LNCAP (cell line): ENCODE measurements around the gene RBFOX1.
A peak's percentile ranks its signal among the peaks of the same experiment; 100 is the strongest.

Experiments used
- TF ChIP-seq, protein P1 (sequence below): fragments of 450-650 bp; IDR thresholded peaks from 2 replicates; pipeline ENCODE4 v1.5.1; 2017; ENCODE audit warnings: mild to moderate bottlenecking

Gene RBFOX1

DNA sequence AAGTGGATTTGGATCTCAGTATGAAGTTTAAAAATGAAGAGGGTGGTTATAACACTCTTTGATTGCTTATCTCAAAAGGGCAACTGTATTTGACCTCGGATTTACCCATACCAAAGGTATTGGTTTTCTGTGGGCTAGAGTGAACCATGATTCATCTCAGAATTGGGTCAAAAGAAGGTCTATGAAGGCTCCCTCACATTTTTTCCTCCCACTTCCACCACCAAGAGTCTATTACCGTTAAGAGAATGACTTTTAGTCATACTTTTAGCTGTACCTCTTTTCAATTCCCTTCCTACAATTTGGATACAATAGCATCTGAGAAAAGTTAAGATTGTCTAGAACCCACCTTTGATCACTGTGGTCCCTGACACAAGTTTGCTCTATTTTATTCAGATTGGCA lies 280.9 kb downstream of the RBFOX1 start:
- TF ChIP-seq, protein P1, sequence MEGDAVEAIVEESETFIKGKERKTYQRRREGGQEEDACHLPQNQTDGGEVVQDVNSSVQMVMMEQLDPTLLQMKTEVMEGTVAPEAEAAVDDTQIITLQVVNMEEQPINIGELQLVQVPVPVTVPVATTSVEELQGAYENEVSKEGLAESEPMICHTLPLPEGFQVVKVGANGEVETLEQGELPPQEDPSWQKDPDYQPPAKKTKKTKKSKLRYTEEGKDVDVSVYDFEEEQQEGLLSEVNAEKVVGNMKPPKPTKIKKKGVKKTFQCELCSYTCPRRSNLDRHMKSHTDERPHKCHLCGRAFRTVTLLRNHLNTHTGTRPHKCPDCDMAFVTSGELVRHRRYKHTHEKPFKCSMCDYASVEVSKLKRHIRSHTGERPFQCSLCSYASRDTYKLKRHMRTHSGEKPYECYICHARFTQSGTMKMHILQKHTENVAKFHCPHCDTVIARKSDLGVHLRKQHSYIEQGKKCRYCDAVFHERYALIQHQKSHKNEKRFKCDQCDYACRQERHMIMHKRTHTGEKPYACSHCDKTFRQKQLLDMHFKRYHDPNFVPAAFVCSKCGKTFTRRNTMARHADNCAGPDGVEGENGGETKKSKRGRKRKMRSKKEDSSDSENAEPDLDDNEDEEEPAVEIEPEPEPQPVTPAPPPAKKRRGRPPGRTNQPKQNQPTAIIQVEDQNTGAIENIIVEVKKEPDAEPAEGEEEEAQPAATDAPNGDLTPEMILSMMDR = no peak

DNA sequence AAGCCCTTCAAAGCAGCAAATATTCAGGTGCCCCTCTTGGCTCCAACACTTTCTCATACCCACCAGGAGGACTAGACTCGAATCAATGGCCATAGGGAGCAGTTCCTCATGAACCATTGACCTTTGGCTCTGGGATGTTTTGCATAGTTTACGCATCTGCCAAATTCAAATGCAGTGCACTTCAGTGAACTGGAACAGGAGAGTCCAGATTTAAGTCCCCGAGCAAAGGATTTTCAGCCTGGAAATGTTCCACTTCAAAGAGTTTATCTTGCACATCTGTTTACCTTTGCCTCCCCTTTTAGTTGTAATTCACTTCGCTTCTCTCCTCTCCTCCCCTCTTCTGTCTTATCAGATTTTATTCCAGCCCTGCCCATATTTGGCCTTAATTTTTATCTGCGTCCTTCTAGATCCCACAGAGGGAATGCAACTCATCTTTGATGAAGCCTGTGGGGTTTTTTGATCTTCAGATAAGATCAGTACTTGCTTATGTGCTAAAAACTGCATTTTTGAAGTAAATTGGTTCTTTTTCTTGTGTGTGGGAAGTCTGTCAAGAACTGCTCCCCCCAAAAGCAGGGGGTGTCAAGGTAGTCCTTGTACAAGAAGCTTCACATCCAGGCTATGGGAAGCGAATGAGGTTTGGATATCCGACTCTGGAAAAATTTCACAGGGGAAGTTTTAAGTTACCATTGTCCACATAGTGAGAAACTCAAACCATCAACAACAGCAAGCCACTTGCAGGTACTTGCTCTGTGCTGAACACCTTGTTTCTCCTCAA lies 281.6 kb downstream of the RBFOX1 start:
- TF ChIP-seq, protein P1 = no peak

DNA sequence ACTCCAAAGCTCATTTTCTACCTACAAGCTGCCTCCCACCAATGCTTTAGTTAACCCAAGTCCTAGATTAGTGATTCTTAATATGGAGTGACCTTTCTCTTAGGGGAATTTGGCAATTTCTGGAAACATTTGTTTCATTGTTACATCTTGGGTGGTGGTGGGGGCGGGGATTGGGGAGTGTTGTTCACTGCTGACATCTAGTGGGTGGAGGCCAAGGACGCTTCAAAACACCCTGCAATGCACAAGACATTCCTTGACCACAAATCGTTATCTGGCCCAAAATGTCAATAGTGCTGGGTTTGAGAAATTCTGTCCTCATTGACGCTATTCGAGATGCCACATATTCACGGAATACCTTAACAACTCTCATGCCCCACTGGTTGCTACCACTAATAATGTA lies 282.9 kb downstream of the RBFOX1 start:
- TF ChIP-seq, protein P1 = 0 out of 2 replicates have a peak, but pooled peaks have one; percentile 29

DNA sequence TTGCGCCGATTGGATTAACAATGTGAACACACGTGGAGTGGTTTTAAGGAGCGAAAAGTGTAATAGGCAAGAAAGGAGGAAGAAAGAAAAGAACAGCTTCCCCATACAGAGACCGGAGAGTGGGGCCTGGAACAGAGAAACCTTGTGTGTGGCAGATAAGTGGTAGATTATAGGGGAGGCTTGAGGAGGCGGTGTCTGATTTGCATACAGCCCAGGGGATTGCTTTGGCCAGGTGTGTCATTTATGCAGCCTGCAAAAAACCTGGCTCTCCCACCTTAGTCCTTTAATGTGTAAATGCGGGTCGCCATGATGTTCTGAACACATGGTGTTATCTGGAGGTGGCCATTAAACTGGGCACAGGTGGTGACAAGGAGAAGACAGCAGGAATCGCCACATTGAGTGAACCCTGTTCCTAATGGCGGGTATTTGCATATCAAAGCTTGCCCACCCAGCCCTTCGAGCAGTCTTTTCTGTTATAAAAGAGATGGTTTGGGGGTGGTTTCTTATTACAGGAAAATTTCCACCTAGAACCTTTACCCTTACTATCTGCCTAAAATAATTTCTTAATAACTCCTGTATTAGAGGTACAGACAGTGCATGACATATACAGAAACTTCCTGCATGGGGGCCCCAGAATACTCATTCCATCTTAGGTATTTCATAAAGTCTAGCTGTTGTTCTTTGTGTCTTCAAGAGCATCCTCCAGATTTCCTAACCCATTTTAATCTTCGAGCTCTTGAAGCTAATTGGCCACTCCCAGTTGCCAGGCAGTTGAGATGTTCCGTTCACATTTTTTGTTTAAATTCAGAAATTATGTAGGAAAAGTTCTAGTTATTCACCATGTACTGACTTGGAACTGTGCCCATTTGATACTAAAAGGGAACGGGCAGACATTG lies 292.5 kb downstream of the RBFOX1 start:
- TF ChIP-seq, protein P1 = no peak

DNA sequence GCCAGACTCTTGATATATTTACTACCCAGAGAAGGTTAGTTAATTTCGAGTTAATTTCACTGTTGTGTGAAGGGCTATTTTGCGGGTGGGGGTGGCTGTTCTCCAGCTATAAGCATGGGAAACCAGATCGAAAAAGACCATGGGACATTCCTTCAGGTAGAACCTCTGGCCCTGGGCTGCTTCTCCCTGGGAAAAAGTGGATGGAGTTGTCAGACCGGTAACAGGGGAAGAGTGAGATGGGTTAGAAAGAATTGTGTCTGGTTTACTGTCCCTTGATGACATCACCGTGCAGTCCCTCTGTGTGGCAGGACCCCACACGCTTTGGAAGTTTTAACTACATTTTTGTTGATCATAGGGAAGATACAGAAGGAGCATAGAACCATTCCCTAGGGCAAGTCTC lies 296.3 kb downstream of the RBFOX1 start:
- TF ChIP-seq, protein P1 = no peak

DNA sequence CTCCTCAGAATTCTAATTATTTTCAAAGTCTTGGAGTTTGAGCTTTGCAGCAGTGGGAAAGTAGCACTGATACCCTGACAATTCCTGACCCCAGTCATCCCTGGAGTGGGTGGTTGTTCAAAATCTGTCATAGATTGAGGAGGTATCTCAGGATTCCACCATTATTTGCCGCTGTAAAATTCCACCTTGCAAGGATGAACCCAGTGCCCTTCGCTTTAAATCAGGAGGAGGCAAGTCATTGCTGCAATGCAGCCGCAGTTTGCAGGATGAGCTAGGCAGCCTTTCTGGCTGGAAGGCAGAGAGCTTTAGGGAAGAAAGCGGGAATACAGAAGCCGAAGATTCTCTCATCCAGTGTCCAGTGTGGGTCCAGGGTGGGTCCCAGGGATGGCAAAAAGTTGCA lies 296.9 kb downstream of the RBFOX1 start:
- TF ChIP-seq, protein P1 = no peak

DNA sequence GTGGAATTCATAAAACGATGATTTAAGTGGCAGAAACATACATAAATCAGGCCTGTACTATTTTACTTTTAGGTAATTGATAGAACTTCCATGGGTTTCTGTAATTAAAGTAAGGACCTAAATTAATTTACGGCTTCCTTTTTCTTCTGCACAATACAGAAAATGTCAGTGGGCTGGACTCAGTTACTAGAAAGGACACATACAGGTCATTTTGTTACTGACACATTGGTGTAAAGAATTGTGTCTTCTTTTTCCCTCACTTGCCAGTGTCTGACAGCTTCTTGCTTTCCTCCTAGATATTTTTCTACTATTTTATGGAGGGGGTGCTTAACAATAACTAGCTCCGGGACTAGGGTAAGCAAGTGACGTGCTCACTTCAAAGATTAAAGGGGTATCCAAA lies 304.8 kb downstream of the RBFOX1 start:
- TF ChIP-seq, protein P1 = no peak
